H1 (cell line): ENCODE results near the gene KLHL29.

ENCODE experiments used
- EGR1 ChIP-seq: IDR thresholded peaks from 2 replicates; pipeline ENCODE4 v1.6.1; 2011; ENCODE audit warnings: low read depth, low read length, borderline replicate concordance
- EP300 ChIP-seq, 2 experiments: IDR thresholded peaks; 1 replicate in 1 of 2; 2 replicates in 1 of 2; pipeline ENCODE4 v1.6.1; 2011 to 2012; ENCODE audit warnings: low read depth in 2 of 2, low read length in 2 of 2, mild to moderate bottlenecking in 2 of 2, borderline replicate concordance in 1 of 2, inconsistent platforms in 1 of 2, moderate library complexity in 1 of 2
- HDAC2 ChIP-seq, 2 experiments: fragments of 300-600 bp in 1 of 2; sonication (generic) in 1 of 2; IDR thresholded peaks; 2 replicates each; pipeline ENCODE4 v1.6.1; 2011 to 2012; ENCODE audit warnings: low read depth in 2 of 2, low read length in 2 of 2, mild to moderate bottlenecking in 2 of 2, moderate library complexity in 2 of 2, borderline replicate concordance in 1 of 2, inconsistent platforms in 1 of 2
- POLR2A ChIP-seq, 2 experiments: IDR thresholded peaks; 1 replicate in 1 of 2; 2 replicates in 1 of 2; pipeline ENCODE4 v1.6.1; 2011; ENCODE audit warnings: low read depth in 2 of 2, low read length in 2 of 2, mild to moderate bottlenecking in 2 of 2; ENCODE audit errors: control extremely low read depth in 1 of 2
- RAD21 ChIP-seq, 2 experiments: IDR thresholded peaks in 1 of 2; conservative IDR thresholded peaks in 1 of 2; 2 replicates each; pipeline ENCODE4 v1.6.1; 2011; ENCODE audit warnings: low read depth in 2 of 2, low read length in 2 of 2, improper control_type of control experiment in 1 of 2, inconsistent platforms in 1 of 2, mild to moderate bottlenecking in 1 of 2, moderate library complexity in 1 of 2
- SIRT6 ChIP-seq: IDR thresholded peaks from one replicate; pipeline ENCODE4 v1.7.1; 2012; ENCODE audit warnings: low read length, inconsistent platforms
- TCF12 ChIP-seq: IDR thresholded peaks from 2 replicates; pipeline ENCODE4 v1.6.1; 2011; ENCODE audit warnings: low read depth, mild to moderate bottlenecking, low read length
- TEAD4 ChIP-seq: IDR thresholded peaks from 2 replicates; pipeline ENCODE4 v1.6.1; 2012; ENCODE audit warnings: low read depth, low read length, inconsistent platforms, mixed read lengths
- YY1 ChIP-seq: IDR thresholded peaks from 2 replicates; pipeline ENCODE4 v1.6.1; 2011; ENCODE audit warnings: low read depth, mild to moderate bottlenecking, low read length
- ZNF274 ChIP-seq: IDR thresholded peaks from 2 replicates; pipeline ENCODE4 v1.7.0; 2012; ENCODE audit warnings: low read length, borderline replicate concordance; ENCODE audit errors: extremely low read depth
- TF ChIP-seq, protein P1 (sequence below), 3 experiments: IDR thresholded peaks; 1 replicate in 2 of 3; 2 replicates in 1 of 3; pipeline versions ENCODE4 v1.5.1 to v1.6.1; 2011; ENCODE audit warnings: low read length in 3 of 3, mild to moderate bottlenecking in 3 of 3, inconsistent platforms in 2 of 3, low read depth in 1 of 3, moderate library complexity in 1 of 3; ENCODE audit not compliant: insufficient read depth in 1 of 3; ENCODE audit errors: control extremely low read depth in 1 of 3
- TF ChIP-seq, protein P2 (sequence below): IDR thresholded peaks from 2 replicates; pipeline ENCODE4 v1.6.1; 2012; ENCODE audit warnings: low read length, inconsistent platforms

DNA sequence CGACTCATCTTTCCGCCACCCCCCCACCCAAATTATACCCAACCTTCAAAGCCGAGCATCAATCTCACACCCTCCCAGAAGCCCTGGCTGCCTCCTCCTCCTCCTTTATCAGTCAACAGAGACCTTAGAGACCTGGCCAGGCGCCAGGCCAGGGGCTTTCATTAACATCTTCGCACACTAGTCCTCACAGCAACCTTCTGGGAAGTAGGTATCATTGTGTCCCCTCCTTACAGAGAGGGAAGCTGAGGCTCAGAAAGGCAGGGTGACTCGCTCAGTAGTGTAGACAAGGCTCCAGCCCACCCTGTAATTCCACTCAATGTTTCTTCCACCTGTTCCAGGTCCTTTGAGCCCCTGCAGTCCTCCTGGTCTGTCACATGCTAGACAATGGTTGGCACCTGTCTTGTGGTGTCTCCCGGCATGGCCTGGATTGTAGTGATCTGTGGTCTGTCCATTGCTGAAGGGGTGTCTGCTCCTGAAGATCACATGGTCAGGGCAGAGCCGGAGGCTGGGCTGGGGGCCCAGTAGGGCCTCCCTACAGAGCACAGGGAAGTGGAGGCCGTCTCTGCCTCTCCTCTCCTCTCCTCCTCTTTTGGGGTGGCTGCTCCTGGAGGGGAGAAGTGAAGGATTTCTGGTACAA is 36.0 kb downstream of the KLHL29 start:
- TF ChIP-seq EGR1, result no peak
- TF ChIP-seq TEAD4, result no peak
- no peak for TF ChIP-seq EP300 (IDR thresholded peaks at IDR 0.05; ENCODE audit: borderline replicate concordance in 1 of 2, low read depth in 2 of 2, low read length in 2 of 2)
- TF ChIP-seq TCF12, result no peak
- no peak for TF ChIP-seq ZNF274
- no peak for TF ChIP-seq SIRT6
- TF ChIP-seq RAD21 (IDR thresholded peaks at IDR 0.05 in 1 of 2, conservative IDR thresholded peaks at IDR 0.05 in 1 of 2; ENCODE audit: low read depth in 2 of 2, low read length in 2 of 2), result no peak
- no peak for TF ChIP-seq YY1
- TF ChIP-seq, protein P1, sequence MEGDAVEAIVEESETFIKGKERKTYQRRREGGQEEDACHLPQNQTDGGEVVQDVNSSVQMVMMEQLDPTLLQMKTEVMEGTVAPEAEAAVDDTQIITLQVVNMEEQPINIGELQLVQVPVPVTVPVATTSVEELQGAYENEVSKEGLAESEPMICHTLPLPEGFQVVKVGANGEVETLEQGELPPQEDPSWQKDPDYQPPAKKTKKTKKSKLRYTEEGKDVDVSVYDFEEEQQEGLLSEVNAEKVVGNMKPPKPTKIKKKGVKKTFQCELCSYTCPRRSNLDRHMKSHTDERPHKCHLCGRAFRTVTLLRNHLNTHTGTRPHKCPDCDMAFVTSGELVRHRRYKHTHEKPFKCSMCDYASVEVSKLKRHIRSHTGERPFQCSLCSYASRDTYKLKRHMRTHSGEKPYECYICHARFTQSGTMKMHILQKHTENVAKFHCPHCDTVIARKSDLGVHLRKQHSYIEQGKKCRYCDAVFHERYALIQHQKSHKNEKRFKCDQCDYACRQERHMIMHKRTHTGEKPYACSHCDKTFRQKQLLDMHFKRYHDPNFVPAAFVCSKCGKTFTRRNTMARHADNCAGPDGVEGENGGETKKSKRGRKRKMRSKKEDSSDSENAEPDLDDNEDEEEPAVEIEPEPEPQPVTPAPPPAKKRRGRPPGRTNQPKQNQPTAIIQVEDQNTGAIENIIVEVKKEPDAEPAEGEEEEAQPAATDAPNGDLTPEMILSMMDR (IDR thresholded peaks at IDR 0.05; ENCODE audit: control extremely low read depth in 1 of 3, insufficient read depth in 1 of 3, low read depth in 1 of 3, low read length in 3 of 3), result no peak
- TF ChIP-seq POLR2A (IDR thresholded peaks at IDR 0.05; ENCODE audit: control extremely low read depth in 1 of 2, low read depth in 2 of 2, low read length in 2 of 2), result no peak
- no peak for TF ChIP-seq HDAC2 (IDR thresholded peaks at IDR 0.05; ENCODE audit: borderline replicate concordance in 1 of 2, low read depth in 2 of 2, low read length in 2 of 2)
- TF ChIP-seq, protein P2, sequence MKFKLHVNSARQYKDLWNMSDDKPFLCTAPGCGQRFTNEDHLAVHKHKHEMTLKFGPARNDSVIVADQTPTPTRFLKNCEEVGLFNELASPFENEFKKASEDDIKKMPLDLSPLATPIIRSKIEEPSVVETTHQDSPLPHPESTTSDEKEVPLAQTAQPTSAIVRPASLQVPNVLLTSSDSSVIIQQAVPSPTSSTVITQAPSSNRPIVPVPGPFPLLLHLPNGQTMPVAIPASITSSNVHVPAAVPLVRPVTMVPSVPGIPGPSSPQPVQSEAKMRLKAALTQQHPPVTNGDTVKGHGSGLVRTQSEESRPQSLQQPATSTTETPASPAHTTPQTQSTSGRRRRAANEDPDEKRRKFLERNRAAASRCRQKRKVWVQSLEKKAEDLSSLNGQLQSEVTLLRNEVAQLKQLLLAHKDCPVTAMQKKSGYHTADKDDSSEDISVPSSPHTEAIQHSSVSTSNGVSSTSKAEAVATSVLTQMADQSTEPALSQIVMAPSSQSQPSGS, result no peak
